Esophagus mucosa (tissue), 1 donor: ENCODE data around the gene C5orf24. TPM values are rescaled to one million over a fixed set of nuclear protein-coding genes. Genes with fewer than 3 reads are reported as not detected.

Source experiments
- total RNA-seq: library from RNA; stranded (reverse); gene quantifications from one replicate; pipeline ENCODE4 v1.2.4, GENCODE V29; 2023
- donor health status: DM: yes; HTN: yes; CAD: no.

Gene C5orf24
- total RNA-seq, 1 donor from 2014 or later, result 21.0 TPM

Other genes starting within 250 kb of the C5orf24 start
- 54.6 TPM for gene SAR1B, start 213.1 kb upstream of the C5orf24 start, total RNA-seq
- 17.8 TPM for gene SEC24A, start 197.2 kb upstream of the C5orf24 start, total RNA-seq
- 15.7 TPM for gene CAMLG, start 107.4 kb upstream of the C5orf24 start, total RNA-seq
- 32.8 TPM for gene DDX46, start 87.2 kb upstream of the C5orf24 start, total RNA-seq
- 16.7 TPM for gene TXNDC15, start 28.4 kb downstream of the C5orf24 start, total RNA-seq
- 16.1 TPM for gene PCBD2, start 59.2 kb downstream of the C5orf24 start, total RNA-seq
- 0.40 TPM for gene CATSPER3, start 121.9 kb downstream of the C5orf24 start, total RNA-seq
- gene PITX1, start 188.3 kb downstream of the C5orf24 start, total RNA-seq, result 689 TPM